VCaP (cell line): Measurements from ENCODE around the gene TSSC4.

ENCODE experiments used
- H3K27ac ChIP-seq: fragments of 450-650 bp; 2 replicates; pipeline ENCODE4 v1.5.1; 2017
- CTCF ChIP-seq: fragments of 450-650 bp; conservative IDR thresholded peaks from 2 replicates; pipeline ENCODE4 v1.5.1; 2017; ENCODE audit warnings: mild to moderate bottlenecking, moderate library complexity

TSSC4 gene

GRCh38 chr11:2395211-2395730 is 5.3 kb upstream of the TSSC4 start:
- no peak overlapping the region for H3K27ac ChIP-seq
- no peak for TF ChIP-seq CTCF

GRCh38 chr11:2395856-2396255 is 4.7 kb upstream of the TSSC4 start:
- no peak for TF ChIP-seq CTCF
- no peak overlapping the region for H3K27ac ChIP-seq

- no peak overlapping the region for H3K27ac ChIP-seq
- no peak for TF ChIP-seq CTCF
Measured at GRCh38 chr11:2396471-2396870, 4.1 kb upstream of the TSSC4 start.

GRCh38 chr11:2397005-2397404 is 3.5 kb upstream of the TSSC4 start:
- no peak for TF ChIP-seq CTCF
- no peak overlapping the region for H3K27ac ChIP-seq

- no peak for TF ChIP-seq CTCF
- peak overlapping the region; percentile 94 for H3K27ac ChIP-seq
Measured at GRCh38 chr11:2398664-2399355, 1.7 kb upstream of the TSSC4 start.

GRCh38 chr11:2399488-2400068 is 972 bp upstream of the TSSC4 start:
- no peak for TF ChIP-seq CTCF
- peak overlapping the region; percentile 94 for H3K27ac ChIP-seq

- peak overlapping the region; percentile 94 for H3K27ac ChIP-seq
- TF ChIP-seq CTCF, result no peak
Measured at GRCh38 chr11:2400762-2401435, 349 bp downstream of the TSSC4 start.
